DMS 273 (cell line): ENCODE data around the gene PAIP2.
"Not testable (repeated sequence)": the region's sequence is repeated elsewhere in the genome, so short reads cannot be mapped to it uniquely, and the experiment has no call there.

Experiments
- DNase-seq: peaks from one replicate; lab custom pipeline; 2025; ENCODE audit not compliant: unreplicated experiment; lab: John Stamatoyannopoulos, UW

The PAIP2 gene

GRCh38 chr5:139314276-139314675 is 27.4 kb upstream of the PAIP2 start:
- no peak for DNase-seq

DNA sequence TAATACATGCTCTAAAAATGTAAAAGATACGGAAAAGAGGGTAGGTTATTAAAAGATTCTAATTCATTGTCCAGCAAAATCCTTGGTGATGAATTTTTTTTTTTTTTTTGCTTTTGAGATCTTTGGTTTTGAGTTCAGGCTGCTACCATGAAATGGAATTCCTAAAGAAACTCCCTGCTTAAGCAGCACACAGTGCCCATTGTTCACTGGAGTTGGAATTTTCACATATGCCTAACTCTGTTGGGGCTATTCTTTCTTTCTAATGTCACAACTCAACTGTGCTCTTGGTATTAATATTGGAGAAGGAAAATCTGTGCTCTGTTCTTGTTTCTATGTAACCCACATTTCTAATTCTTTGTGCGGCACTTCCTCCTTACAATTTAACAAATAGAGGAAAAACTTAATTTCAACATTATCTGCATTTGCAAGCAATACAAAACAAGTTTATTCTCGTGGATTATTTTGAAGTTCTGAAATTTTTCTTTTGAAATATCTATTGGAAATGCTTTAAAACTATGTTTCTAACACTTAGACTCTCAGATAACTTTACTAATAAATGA is 26.5 kb upstream of the PAIP2 start:
- DNase-seq: no peak

DNA sequence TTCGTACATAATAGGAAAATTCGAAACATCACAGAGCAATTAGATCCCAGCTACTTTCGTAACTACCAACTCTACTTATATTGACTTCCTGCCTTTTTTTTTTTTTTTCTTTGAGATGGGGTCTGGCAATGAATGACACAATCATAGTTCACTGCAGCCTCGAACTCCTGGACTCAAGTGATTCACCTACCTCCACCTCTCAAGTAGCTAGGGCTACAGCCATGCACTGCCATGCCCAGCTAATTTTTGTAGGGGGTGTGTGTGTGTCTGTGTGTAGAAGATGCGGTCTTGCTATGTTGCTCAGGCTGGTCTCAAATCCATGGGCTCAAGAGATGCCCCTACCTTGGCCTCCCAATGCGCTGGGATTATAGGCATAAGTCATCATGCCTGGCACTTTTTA is 5.8 kb upstream of the PAIP2 start:
- DNase-seq: peak; percentile 53

DNA sequence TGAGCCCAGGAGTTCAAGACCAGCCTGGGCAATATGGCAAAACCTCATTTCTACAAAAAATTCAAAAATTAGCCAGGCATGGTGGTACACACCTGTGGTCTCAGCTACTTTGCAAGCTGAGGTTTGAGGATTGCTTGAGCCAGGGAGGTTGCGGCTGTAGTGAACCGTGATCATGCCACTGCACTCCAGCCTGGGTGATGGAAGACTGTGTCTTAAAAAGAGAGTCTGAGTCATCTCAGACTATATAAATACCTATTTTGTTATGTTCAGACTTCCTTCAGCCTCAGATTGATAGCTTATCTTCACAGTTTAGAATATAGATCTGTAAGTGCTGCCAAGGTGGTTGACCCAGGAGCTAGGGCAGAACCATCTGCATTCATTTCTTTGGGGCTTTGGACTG is 1.6 kb upstream of the PAIP2 start:
- no peak for DNase-seq

DNA sequence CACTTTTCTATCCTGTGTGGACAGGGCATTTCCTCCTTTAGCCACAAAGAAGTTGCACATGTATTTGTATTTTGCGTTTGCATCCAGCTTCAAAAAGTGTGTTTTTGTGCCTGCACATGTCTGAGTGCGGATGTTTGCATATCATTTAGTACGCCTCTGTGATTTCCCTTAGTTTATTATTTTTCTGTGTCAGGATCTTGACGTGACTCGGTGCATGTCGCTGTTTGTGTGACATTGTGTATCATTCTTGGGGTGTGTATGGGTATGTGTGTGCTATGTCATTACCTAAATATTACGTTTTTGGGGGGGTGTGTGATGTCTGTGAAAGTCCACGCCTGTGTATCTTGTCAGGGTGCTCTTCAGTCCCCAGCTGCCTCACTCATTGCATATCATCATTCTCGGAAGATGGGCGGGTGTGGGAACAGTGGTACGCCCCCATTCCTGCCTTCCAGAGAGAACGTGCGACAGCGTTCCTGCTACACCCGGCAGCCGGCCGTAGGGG is 416 bp upstream of the PAIP2 start:
- DNase-seq: no peak

DNA sequence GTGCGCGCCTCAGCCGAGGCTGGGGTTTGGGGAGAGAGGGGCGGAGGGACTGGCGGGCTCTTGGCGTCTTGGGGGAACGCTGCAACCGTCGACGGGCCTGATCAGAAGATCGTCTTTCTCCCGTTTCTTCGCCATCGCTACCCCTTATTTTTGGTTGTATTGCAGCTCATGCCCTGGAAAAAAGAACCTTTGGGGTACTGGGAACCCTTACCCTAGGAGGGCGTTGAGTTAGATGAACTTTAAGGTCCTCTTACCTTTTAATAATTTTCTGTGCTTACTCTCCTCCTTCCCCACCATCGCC is 719 bp downstream of the PAIP2 start:
- DNase-seq: no peak

- DNase-seq: no peak
Observed at GRCh38 chr5:139343476-139343875, 1.8 kb downstream of the PAIP2 start.

DNA sequence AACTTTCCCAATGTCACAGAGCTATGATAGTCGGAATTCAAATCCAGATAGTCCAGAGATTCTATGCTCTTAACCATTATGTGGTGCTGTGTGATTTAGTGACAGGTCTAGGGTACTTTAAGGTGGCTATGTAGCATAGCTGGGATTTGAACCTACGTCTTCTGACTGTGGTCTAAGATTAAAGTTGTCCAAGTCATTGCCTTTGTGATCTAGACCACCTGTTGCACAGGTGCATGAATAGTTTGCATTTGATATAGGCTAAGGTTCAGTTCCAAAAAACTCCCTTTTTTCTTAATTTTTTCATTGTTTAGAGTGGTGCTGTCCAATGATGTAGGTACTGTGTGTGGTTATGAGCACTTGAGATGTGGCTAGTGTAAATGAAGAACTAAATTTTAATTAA is 2.5 kb downstream of the PAIP2 start:
- DNase-seq: no peak

DNA sequence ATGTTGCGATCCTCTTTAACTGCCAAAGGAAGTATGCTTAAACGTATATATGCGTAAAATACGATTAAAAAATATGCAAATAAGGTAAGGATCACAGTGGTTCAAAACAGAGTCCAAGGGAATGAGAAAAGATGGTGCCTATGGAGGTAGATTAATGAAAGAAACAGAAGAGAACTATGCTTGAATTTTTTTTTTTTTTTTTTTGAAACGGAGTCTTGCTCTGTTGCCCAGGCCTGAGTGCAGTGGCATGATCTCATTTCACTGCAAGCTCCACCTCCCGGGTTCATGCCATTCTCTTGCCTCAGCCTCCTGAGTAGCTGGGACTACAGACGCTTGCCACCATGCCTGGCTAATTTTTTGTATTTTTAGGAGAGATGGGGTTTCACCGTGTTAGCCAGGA is 3.8 kb downstream of the PAIP2 start:
- not testable (repeated sequence) for DNase-seq

- DNase-seq: not testable (repeated sequence)
Observed at GRCh38 chr5:139347863-139348262, 6.2 kb downstream of the PAIP2 start.

- no peak for DNase-seq
Observed at GRCh38 chr5:139354186-139354585, 12.5 kb downstream of the PAIP2 start.

DNA sequence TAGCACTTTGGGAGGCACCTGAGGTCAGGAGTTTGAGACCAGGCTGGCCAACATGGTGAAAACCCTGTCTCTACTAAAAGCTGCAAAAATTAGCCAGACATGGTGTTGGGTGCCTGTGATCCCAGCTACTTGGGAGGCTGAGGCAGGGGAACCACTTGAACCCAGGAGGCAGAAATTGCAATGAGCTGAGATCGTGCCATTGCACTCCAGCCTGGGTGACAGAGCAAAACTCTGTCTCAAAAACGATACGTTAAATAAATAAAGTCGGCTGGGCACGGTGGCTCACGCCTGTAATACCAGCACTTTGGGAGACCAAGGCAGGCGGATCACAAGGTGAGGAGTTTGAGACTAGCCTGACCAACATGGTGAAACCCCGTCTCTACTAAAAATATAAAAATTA is 14.2 kb downstream of the PAIP2 start:
- not testable (repeated sequence) for DNase-seq

DNA sequence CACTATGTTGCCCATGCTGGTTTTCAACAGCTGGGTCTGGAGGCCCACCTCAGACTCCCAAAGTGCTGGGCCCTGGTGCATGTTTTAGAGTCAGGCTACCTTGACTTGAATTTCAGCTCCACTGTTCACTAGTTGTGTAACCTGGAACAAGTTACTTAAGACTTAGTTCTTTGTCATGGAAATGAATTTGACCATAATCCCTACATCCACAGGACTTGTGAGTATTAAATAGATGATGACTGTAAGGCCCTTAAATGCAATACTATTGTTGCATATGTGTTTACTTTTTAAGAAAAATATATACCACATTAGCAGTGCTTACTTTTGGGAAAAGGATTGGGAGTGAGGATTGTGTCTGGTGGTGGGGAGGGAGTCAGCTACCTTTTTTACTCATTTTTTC is 16.4 kb downstream of the PAIP2 start:
- DNase-seq: no peak

- no peak for DNase-seq
Observed at GRCh38 chr5:139360384-139360783, 18.7 kb downstream of the PAIP2 start.

- DNase-seq: no peak
Observed at GRCh38 chr5:139361835-139362429, 20.3 kb downstream of the PAIP2 start.

DNA sequence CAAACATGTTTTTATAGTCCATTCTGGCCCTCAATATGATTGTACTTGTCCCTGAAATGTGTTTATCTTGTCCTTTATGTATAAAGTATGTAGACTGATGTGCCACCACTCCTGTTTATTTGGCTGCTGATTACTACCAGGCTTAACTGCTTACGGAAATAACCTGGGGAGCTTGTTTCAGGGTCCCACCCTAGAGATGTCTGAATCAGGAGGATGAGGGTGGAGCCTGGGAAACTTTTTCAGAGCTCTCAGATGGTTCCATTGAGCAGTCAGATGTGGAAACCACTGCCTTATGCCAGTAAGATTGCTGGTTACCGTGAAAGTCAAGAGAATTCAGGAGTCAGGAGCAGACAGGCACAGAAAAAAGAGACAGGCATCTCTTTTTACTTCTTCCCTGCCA is 22.3 kb downstream of the PAIP2 start:
- no peak for DNase-seq

- no peak for DNase-seq
Observed at GRCh38 chr5:139364466-139364865, 22.8 kb downstream of the PAIP2 start.

DNA sequence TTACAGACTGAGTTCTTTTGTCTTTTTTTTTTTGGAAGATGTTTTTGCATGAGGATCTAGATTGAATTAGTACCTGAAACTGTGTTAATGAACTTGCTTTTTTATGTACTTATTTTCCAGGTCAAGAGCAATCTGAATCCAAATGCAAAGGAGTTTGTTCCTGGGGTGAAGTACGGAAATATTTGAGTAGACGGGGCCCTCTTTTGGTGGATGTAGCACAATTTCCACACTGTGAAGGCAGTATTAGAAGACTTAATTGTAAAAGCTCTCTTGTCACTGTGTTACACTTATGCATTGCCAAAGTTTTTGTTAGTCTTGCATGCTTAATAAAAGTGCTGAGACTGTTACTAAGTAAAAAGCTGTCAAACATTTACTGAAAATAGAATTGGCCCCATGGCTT is 27.0 kb downstream of the PAIP2 start:
- peak; percentile 46 for DNase-seq

DNA sequence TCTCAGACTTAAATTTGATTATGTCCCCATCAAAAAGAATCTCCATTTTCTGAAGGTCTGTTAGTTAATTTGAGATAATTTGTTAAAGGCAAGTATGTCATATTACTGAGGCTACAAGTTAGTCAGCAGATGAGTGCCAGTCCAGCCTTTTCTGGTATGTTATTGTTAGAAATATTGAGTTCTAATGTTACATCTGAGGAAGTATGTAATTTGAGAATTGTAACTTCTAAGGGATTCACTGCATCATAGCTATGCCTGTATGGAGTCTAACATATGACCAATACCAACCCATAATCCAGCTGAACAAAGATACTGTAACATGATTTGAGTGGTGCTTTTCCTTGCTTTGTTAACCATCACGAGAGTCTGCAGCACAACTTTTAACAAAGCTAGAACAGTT is 27.5 kb downstream of the PAIP2 start:
- no peak for DNase-seq

- DNase-seq: no peak
Observed at GRCh38 chr5:139371482-139372435, 30.1 kb downstream of the PAIP2 start.

GRCh38 chr5:139374909-139375308 is 33.3 kb downstream of the PAIP2 start:
- no peak for DNase-seq

DNA sequence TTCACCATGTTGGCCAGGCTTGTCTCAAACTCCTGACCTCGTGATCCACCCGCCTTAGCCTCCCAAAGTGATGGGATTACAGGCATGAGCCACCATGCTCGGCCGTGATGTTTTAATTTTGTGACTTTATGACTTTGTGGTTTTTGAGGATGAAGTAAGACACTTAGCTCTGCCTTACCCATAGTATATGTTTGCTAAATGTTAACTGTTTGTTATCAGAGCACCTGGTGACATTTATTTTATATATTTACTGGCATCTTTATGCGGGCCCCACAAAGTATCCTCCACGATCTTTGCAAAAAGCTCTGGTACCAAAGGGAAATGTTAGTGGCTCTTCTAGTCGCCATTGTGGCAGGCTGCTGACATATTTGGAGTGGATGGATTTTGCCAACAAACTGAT is 34.7 kb downstream of the PAIP2 start:
- no peak for DNase-seq
